ENCODE measurements around the gene CDKN2AIP.

CDKN2AIP gene

DNA sequence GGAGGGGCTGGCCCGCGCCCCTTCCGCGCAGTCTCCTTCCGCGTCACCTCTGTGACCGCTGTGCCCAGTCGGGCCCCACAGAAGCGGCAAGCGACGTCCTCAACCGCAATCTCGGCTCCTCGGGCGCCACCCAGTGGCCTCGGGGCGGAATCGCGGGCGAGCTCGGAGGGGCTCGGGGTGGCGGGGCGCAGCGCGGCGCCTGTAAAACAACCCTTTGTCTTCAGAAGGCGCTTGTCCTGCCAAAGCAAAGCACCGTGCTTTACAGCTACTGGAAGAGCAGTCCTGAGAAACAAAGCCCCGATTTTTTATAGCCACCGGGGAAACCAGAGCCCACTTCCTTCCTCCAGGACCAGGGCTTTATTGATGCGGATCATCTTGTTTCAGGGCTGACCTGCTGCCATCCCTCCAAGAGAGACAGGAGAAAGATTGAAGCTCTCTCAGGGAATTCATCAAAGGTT, 37.3 kb upstream of the CDKN2AIP start:
- peak overlapping the region; percentile 42 to 53 for H3K4me3 ChIP-seq (replicated peaks in 1 of 2; ENCODE audit: low read depth in 2 of 2, low read length in 2 of 2)
- DNase-seq (ENCODE audit: low read depth in 2 of 2): peak; percentile 67 to 80
- TF ChIP-seq, protein P1, sequence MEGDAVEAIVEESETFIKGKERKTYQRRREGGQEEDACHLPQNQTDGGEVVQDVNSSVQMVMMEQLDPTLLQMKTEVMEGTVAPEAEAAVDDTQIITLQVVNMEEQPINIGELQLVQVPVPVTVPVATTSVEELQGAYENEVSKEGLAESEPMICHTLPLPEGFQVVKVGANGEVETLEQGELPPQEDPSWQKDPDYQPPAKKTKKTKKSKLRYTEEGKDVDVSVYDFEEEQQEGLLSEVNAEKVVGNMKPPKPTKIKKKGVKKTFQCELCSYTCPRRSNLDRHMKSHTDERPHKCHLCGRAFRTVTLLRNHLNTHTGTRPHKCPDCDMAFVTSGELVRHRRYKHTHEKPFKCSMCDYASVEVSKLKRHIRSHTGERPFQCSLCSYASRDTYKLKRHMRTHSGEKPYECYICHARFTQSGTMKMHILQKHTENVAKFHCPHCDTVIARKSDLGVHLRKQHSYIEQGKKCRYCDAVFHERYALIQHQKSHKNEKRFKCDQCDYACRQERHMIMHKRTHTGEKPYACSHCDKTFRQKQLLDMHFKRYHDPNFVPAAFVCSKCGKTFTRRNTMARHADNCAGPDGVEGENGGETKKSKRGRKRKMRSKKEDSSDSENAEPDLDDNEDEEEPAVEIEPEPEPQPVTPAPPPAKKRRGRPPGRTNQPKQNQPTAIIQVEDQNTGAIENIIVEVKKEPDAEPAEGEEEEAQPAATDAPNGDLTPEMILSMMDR (IDR thresholded peaks at IDR 0.05; ENCODE audit: low read depth, low read length): peak; percentile 71

DNA sequence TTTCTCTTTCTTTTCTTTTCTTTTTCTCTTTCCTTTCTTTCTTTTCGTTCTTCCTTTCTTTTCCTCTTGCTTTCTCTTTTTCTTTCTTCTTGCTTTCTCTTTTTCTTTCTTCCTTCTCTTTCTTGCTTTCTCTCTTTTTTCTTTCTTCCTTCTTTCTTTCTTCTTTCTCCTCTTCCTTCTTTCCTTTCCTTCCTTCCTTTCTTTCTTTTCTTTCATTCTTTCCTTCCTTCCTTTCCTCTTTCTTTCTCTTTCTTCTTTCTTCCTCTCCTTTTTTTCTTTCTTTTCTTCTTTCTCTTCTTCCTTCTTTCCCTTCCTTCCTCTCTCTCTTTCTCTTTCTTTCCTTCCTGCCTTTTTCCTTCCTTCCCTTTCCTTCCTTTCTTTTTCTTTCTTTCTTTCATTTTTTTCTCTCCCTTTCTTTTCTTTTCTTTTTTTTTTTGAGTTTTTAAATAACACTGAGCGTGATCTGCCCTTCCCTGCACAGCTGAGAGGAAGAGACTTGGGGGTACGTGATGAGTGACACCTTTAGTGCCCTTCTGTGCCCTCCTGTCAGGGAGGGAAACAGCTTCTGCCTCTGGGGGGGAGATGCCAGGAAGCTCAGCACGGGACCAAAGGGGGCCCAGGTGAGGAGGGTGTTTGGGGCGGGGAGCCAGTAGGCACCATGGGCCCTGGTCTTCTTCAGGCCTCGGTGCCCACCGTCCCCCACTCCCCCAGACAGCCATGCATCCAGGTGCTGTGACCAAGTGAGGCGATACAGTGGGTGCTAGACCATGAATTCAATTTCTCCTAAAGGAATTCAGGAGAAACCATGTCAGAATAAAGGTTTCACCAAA, 36.6 kb upstream of the CDKN2AIP start:
- TF ChIP-seq, protein P1 (IDR thresholded peaks at IDR 0.05; ENCODE audit: low read depth, low read length): no peak
- peak overlapping the region in 1 of 2 donors; percentile 53 for H3K4me3 ChIP-seq (replicated peaks in 1 of 2; ENCODE audit: low read depth in 2 of 2, low read length in 2 of 2)
- DNase-seq (ENCODE audit: low read depth in 2 of 2): no peak

DNA sequence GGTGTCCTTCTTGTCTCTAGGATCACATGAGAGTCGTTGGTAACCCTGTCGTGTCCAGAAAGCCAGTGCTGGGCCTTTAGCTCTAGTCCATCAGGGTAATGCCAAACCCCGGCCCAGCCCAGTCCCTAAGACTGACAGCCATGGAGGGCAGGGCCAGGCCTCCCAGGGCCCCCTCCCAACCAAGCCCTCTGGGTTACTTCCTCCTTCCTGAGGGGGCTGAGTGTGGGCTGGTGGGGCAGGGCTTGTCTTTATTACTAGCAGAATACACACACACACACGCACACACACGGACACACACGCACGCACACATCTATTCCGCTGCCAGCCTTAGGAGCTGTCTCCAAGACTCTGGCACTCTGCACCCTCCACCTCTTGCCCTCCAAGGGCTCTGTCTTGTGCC, 35.6 kb upstream of the CDKN2AIP start:
- H3K4me3 ChIP-seq (replicated peaks in 1 of 2; ENCODE audit: low read depth in 2 of 2, low read length in 2 of 2): no peak overlapping the region
- TF ChIP-seq, protein P1 (IDR thresholded peaks at IDR 0.05; ENCODE audit: low read depth, low read length): no peak
- no peak for DNase-seq (ENCODE audit: low read depth in 2 of 2)

DNA sequence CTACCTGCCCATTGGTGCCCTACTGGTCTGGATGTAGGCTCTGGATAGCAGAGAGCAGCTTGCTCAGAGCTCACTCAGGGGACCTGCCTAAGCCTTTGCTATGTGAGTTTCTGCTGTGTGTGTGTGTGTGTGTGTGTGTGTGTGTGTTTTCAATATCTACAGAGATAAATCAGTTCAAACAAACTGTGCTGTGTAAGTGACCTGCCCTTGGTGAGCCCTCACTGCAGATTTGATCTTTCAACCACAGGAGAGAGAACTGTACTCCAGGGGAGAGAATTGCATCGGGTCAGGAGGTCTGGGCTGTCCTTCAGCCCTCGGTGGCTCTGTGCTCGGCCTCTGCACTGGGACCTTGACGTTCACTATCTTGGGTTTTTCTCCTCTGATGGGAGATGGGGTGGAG, 35.0 kb upstream of the CDKN2AIP start:
- H3K4me3 ChIP-seq (replicated peaks in 1 of 2; ENCODE audit: low read depth in 2 of 2, low read length in 2 of 2): no peak overlapping the region
- TF ChIP-seq, protein P1 (IDR thresholded peaks at IDR 0.05; ENCODE audit: low read depth, low read length): no peak
- DNase-seq (ENCODE audit: low read depth in 2 of 2): no peak

DNA sequence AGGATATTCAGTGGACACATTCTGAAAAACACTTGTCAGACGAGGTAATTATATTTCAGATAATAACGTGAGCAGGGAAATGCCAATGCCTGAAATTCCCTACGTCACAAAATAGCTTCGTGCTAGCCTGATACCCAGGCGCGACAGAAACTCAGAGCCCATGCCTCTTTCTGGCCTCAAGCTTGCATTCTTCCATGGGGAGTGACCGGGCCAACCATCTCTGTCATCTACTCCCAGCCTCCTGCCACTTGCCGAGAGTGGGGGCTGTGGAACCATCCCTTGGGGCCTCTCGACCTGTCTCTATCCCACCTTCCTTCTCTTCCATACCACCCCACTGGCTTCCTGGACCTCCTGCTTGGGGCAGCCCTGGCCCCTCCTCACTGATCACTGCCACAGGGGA, 34.5 kb upstream of the CDKN2AIP start:
- DNase-seq (ENCODE audit: low read depth in 2 of 2): no peak
- H3K4me3 ChIP-seq (replicated peaks in 1 of 2; ENCODE audit: low read depth in 2 of 2, low read length in 2 of 2): no peak overlapping the region
- TF ChIP-seq, protein P1 (IDR thresholded peaks at IDR 0.05; ENCODE audit: low read depth, low read length): no peak

DNA sequence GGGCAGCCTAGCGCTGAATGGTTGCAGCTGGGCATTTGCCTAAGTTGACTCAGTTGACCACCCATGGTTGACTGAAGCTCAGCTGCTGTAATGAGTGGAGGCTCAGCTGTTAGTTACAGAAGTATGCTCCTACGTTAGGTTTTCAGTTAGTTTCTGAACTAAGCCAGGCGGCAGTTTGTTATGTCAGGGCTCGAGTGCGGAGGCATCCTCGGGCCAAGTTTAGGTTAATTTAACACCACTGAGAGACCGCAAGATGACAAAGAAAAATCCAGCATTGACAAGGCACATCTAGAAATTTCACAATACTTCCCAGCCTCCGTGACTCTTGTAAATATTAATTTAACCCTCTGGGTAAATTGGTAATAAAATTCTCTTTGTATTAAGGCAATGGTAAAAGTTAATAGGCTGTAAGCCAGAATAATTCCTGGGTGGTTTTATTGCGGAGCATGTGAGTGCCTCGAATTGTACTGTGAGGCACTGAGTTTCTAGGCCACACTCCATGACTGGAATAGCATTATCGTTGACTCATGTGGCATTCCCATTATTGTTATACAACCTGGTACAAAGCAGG, 33.1 kb upstream of the CDKN2AIP start:
- TF ChIP-seq, protein P1 (IDR thresholded peaks at IDR 0.05; ENCODE audit: low read depth, low read length): no peak
- no peak for DNase-seq (ENCODE audit: low read depth in 2 of 2)

More for the DNA sequence above, 33.1 kb upstream of the CDKN2AIP start:
- no peak overlapping the region for H3K4me3 ChIP-seq (replicated peaks in 1 of 2; ENCODE audit: low read depth in 2 of 2, low read length in 2 of 2)

All from cardiac fibroblast (primary cell).